Astrocyte (in vitro differentiated cells and primary cell): ENCODE data around the gene SERPINB11.

Source experiments
- EZH2 ChIP-seq: IDR thresholded peaks from 2 replicates; pipeline ENCODE4 v1.6.1; 2012; ENCODE audit warnings: mild to moderate bottlenecking, low read length, inconsistent platforms; ENCODE audit not compliant: insufficient read depth
- TF ChIP-seq, protein P1 (sequence below): IDR thresholded peaks from 2 replicates; pipeline ENCODE4 v1.5.1; 2011; ENCODE audit warnings: low read depth, mild to moderate bottlenecking, inconsistent platforms, low read length, moderate library complexity; ENCODE audit not compliant: insufficient read depth

DNA sequence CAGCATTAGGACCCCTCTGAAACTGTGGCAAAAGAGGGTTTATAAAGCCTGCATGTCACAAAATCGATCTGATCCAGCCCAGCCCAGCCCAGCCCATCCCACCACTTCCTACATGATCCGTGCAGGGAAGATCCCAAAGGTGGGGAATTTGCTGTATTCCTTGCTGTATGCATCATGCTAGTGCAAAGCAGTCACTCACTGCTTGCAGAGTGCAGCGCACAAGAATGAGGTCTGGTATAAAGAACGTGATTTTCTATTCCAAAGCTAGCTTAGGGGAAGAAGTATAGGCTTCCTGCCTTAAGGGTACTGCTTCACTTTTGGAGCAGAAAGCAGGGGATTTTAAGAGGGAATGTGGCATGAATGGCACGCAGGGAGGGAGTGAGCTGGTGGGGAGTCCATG is 18.9 kb upstream of the SERPINB11 start:
- TF ChIP-seq, protein P1, sequence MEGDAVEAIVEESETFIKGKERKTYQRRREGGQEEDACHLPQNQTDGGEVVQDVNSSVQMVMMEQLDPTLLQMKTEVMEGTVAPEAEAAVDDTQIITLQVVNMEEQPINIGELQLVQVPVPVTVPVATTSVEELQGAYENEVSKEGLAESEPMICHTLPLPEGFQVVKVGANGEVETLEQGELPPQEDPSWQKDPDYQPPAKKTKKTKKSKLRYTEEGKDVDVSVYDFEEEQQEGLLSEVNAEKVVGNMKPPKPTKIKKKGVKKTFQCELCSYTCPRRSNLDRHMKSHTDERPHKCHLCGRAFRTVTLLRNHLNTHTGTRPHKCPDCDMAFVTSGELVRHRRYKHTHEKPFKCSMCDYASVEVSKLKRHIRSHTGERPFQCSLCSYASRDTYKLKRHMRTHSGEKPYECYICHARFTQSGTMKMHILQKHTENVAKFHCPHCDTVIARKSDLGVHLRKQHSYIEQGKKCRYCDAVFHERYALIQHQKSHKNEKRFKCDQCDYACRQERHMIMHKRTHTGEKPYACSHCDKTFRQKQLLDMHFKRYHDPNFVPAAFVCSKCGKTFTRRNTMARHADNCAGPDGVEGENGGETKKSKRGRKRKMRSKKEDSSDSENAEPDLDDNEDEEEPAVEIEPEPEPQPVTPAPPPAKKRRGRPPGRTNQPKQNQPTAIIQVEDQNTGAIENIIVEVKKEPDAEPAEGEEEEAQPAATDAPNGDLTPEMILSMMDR = no peak
- no peak for TF ChIP-seq EZH2
